ENCODE measurements around the gene DYNLT2.
"Not testable (repeated sequence)": the region's sequence is repeated elsewhere in the genome, so short reads cannot be mapped to it uniquely, and the experiment has no call there.

The DYNLT2 gene

GRCh38 chr6:169775321-169775720 lies 23.9 kb upstream of the DYNLT2 start:
- peak overlapping the region; percentile 74 for H3K27ac Mint-ChIP-seq
- peaks cover 29% of the 10 kb centered on the region for H3K36me3 Mint-ChIP-seq (ENCODE audit: low read depth)
- H3K27me3 Mint-ChIP-seq (ENCODE audit: low read depth, poor library complexity) = peaks cover 3% of the 10 kb centered on the region
- TF ChIP-seq CTCF (IDR thresholded peaks at IDR 0.05) = no peak
- no peaks in the 10 kb centered on the region for H3K4me1 Mint-ChIP-seq
- no peak overlapping the region for H3K4me3 Mint-ChIP-seq
- no peaks in the 10 kb centered on the region for H3K9me3 Mint-ChIP-seq
- DNase-seq = no peak

- Mint-ChIP-seq H3K4me1 (no peaks in the 10 kb centered on the region), H3K9me3 (no peaks in the 10 kb centered on the region), H3K27me3 (ENCODE audit: low read depth, poor library complexity) (peaks cover 3% of the 10 kb centered on the region), H3K36me3 (ENCODE audit: low read depth) (peaks cover 33% of the 10 kb centered on the region), H3K4me3 (no peak overlapping the region), H3K27ac (no peak overlapping the region)
- TF ChIP-seq CTCF (IDR thresholded peaks at IDR 0.05) = no peak
- DNase-seq = no peak
Observed at GRCh38 chr6:169774347-169774746, 23.0 kb upstream of the DYNLT2 start.

GRCh38 chr6:169766921-169767736 lies 15.8 kb upstream of the DYNLT2 start:
- peaks cover 44% of the 10 kb centered on the region for H3K36me3 Mint-ChIP-seq (ENCODE audit: low read depth)
- no peak for TF ChIP-seq CTCF (IDR thresholded peaks at IDR 0.05)
- no peaks in the 10 kb centered on the region for H3K9me3 Mint-ChIP-seq
- H3K27ac Mint-ChIP-seq = peak overlapping the region; percentile 6
- DNase-seq = no peak
- peaks cover 20% of the 10 kb centered on the region for H3K4me1 Mint-ChIP-seq
- H3K4me3 Mint-ChIP-seq = no peak overlapping the region
- H3K27me3 Mint-ChIP-seq (ENCODE audit: low read depth, poor library complexity) = no peaks in the 10 kb centered on the region

GRCh38 chr6:169766232-169766631 lies 14.9 kb upstream of the DYNLT2 start:
- no peaks in the 10 kb centered on the region for H3K27me3 Mint-ChIP-seq (ENCODE audit: low read depth, poor library complexity)
- H3K4me1 Mint-ChIP-seq = peaks cover 20% of the 10 kb centered on the region
- H3K27ac Mint-ChIP-seq = no peak overlapping the region
- H3K9me3 Mint-ChIP-seq = no peaks in the 10 kb centered on the region
- TF ChIP-seq CTCF (IDR thresholded peaks at IDR 0.05) = no peak
- DNase-seq = no peak
- peaks cover 35% of the 10 kb centered on the region for H3K36me3 Mint-ChIP-seq (ENCODE audit: low read depth)
- no peak overlapping the region for H3K4me3 Mint-ChIP-seq

GRCh38 chr6:169765789-169766188 lies 14.4 kb upstream of the DYNLT2 start:
- DNase-seq; H3K9me3 Mint-ChIP-seq; H3K27me3 Mint-ChIP-seq (ENCODE audit: low read depth, poor library complexity); H3K4me3 Mint-ChIP-seq; H3K27ac Mint-ChIP-seq: not testable (repeated sequence)
- Mint-ChIP-seq H3K36me3 (ENCODE audit: low read depth) (peaks cover 36% of the 10 kb centered on the region), H3K4me1 (peaks cover 20% of the 10 kb centered on the region)

GRCh38 chr6:169763881-169764280 lies 12.5 kb upstream of the DYNLT2 start:
- TF ChIP-seq CTCF (IDR thresholded peaks at IDR 0.05) = no peak
- no peaks in the 10 kb centered on the region for H3K27me3 Mint-ChIP-seq (ENCODE audit: low read depth, poor library complexity)
- H3K36me3 Mint-ChIP-seq (ENCODE audit: low read depth) = peaks cover 43% of the 10 kb centered on the region
- H3K4me3 Mint-ChIP-seq = peak overlapping the region; percentile 54
- peak; percentile 44 for DNase-seq
- peak overlapping the region; percentile 93 for H3K27ac Mint-ChIP-seq
- no peaks in the 10 kb centered on the region for H3K9me3 Mint-ChIP-seq
- H3K4me1 Mint-ChIP-seq = peaks cover 20% of the 10 kb centered on the region
